Natural killer cell (primary cell): Measurements from ENCODE around the gene DNTTIP2. TPM values are rescaled to one million over a fixed set of nuclear protein-coding genes. Genes with fewer than 3 reads are reported as not detected.
"Not testable (repeated sequence)": the region's sequence is repeated elsewhere in the genome, so short reads cannot be mapped to it uniquely, and the experiment has no call there.

Experiments
- ATAC-seq, 3 donors: fragments of 150-1000 bp in 2 of 3; fragments of 200-7000 bp in 1 of 3; cut with Tn5 transposase; 1 replicate in 1 of 3; 2 replicates in 2 of 3; pipeline ENCODE4 v1.10.0; 2021; ENCODE audit warnings: mild to moderate bottlenecking in 2 of 3, moderate library complexity in 2 of 3
- DNase-seq, 2 donors: peaks; one replicate each; pipeline versions ENCODE4 v3.0.0 to v3.0.0-alpha.2; 2013 to 2021; ENCODE audit warnings: mixed read lengths in 1 of 2
- H3K27ac ChIP-seq: one replicate; pipeline ENCODE4 v1.5.1; 2013; ENCODE audit warnings: mild to moderate bottlenecking, low read length
- H3K27me3 ChIP-seq: one replicate; pipeline ENCODE4 v1.6.1; 2013; ENCODE audit warnings: low read length; ENCODE audit not compliant: control insufficient read depth, insufficient read depth
- H3K36me3 ChIP-seq: one replicate; pipeline ENCODE4 v1.6.1; 2013; ENCODE audit warnings: low read length; ENCODE audit not compliant: control insufficient read depth, insufficient read depth
- H3K4me1 ChIP-seq: one replicate; pipeline ENCODE4 v1.6.1; 2013; ENCODE audit warnings: low read length; ENCODE audit not compliant: control insufficient read depth, insufficient read depth
- H3K4me3 ChIP-seq: one replicate; pipeline ENCODE4 v1.5.1; 2013; ENCODE audit warnings: low read length
- H3K9me3 ChIP-seq: one replicate; pipeline ENCODE4 v1.6.1; 2013; ENCODE audit warnings: low read length; ENCODE audit not compliant: control insufficient read depth, insufficient read depth
- H3K27ac Mint-ChIP-seq, 2 donors: one replicate each; pipeline ENCODE4 v1.8.0; 2022; ENCODE audit warnings: mild to moderate bottlenecking in 2 of 2, mixed read lengths in 2 of 2, moderate library complexity in 1 of 2
- H3K27me3 Mint-ChIP-seq, 2 donors: one replicate each; pipeline ENCODE4 v1.8.0; 2022; ENCODE audit warnings: low read depth in 2 of 2, mixed read lengths in 2 of 2
- H3K36me3 Mint-ChIP-seq: one replicate; pipeline ENCODE4 v1.8.0; 2022; ENCODE audit warnings: mixed read lengths
- H3K4me1 Mint-ChIP-seq, 2 donors: one replicate each; pipeline ENCODE4 v1.8.0; 2022; ENCODE audit warnings: mixed read lengths in 2 of 2
- H3K4me3 Mint-ChIP-seq: one replicate; pipeline ENCODE4 v1.8.0; 2022; ENCODE audit warnings: mild to moderate bottlenecking, moderate library complexity, mixed read lengths
- H3K9me3 Mint-ChIP-seq, 2 donors: one replicate each; pipeline ENCODE4 v1.8.0; 2022; ENCODE audit warnings: mixed read lengths in 2 of 2
- WGBS: methylation state at CpG from one replicate; pipeline ENCODE4 v1.1.7; 2013; ENCODE audit warnings: missing lambda C conversion rate; ENCODE audit not compliant: insufficient coverage; 5-methylcytosine and 5-hydroxymethylcytosine counted together
- intact Hi-C: fragments of 100-400 bp; cut with micrococcal nuclease; formaldehyde crosslinking; loops from one replicate; pipeline ENCODE4 v1.14.2; 2022
- total RNA-seq, 4 donors: library from RNA; stranded (reverse); fragments of 120-200 nt in 1 of 4; gene quantifications; one replicate each; pipeline versions ENCODE4 v1.2.3 to v1.2.4, GENCODE V29; 2013 to 2022
- TF ChIP-seq, protein P1 (sequence below): fragments of 200-600 bp; IDR thresholded peaks from one replicate; pipeline ENCODE4 v1.8.0; 2022; ENCODE audit warnings: antibody characterized with exemption

The DNTTIP2 gene
- total RNA-seq, 3 donors from 2014 or later (not counting 1 experiment from before 2014, with no cell fraction given) = 88.5 to 104 (median 97.3) TPM

DNA sequence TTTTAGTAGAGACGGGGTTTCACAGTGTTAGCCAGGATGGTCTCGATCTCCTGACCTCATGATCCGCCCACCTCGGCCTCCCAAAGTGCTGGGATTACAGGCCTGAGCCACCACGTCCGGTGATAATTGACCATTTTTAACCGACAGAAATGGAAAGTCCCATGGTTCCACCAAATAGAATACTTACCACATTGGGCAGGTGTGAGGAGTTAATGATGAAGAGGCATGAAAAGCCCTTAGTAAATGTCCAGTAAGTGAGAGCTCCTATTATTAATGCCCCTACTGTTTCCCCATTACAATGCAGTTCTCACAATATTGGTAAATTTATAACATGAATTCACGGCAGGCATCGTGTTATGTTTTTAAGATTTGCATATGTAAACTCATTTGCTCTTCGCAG lies 38.3 kb upstream of the DNTTIP2 start:
- H3K36me3 Mint-ChIP-seq = no peaks in the 10 kb centered on the region
- intact Hi-C loops = no loop called here
- H3K27ac Mint-ChIP-seq = no peak overlapping the region
- Histone ChIP-seq H3K9me3 (no peaks in the 10 kb centered on the region), H3K27ac (no peak overlapping the region), H3K4me3 (no peak overlapping the region), H3K36me3 (no peaks in the 10 kb centered on the region), H3K27me3 (no peaks in the 10 kb centered on the region), H3K4me1 (no peaks in the 10 kb centered on the region)
- ATAC-seq = no peak
- TF ChIP-seq, protein P1, sequence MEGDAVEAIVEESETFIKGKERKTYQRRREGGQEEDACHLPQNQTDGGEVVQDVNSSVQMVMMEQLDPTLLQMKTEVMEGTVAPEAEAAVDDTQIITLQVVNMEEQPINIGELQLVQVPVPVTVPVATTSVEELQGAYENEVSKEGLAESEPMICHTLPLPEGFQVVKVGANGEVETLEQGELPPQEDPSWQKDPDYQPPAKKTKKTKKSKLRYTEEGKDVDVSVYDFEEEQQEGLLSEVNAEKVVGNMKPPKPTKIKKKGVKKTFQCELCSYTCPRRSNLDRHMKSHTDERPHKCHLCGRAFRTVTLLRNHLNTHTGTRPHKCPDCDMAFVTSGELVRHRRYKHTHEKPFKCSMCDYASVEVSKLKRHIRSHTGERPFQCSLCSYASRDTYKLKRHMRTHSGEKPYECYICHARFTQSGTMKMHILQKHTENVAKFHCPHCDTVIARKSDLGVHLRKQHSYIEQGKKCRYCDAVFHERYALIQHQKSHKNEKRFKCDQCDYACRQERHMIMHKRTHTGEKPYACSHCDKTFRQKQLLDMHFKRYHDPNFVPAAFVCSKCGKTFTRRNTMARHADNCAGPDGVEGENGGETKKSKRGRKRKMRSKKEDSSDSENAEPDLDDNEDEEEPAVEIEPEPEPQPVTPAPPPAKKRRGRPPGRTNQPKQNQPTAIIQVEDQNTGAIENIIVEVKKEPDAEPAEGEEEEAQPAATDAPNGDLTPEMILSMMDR = no peak
- 98% methylated on average over 9 of the region's 10 CpGs for WGBS
- no peak overlapping the region for H3K4me3 Mint-ChIP-seq
- H3K9me3 Mint-ChIP-seq = no peaks in the 10 kb centered on the region
- H3K4me1 Mint-ChIP-seq = no peaks in the 10 kb centered on the region
- no peak for DNase-seq
- H3K27me3 Mint-ChIP-seq = no peaks in the 10 kb centered on the region

DNA sequence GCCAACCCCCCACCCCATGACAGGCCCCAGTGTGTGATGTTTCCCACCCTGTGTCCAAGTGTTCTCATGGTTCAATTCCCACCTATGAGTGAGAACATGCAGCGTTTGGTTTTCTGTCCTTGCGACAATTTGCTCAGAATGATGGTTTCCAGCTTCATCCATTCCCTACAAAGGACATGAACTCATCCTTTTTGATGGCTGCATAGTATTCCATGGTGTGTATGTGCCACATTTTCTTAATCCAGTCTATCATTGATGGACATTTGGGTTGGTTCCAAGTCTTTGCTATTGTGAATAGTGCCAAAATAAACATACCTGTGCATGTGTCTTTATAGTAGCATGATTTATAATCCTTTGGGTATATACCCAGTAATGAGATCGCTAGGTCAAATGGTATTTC lies 31.9 kb upstream of the DNTTIP2 start:
- DNase-seq, H3K9me3 ChIP-seq, H3K27me3 ChIP-seq, H3K9me3 Mint-ChIP-seq, H3K36me3 ChIP-seq, H3K27ac Mint-ChIP-seq, ATAC-seq, H3K27me3 Mint-ChIP-seq, H3K4me3 ChIP-seq, H3K27ac ChIP-seq, H3K4me1 ChIP-seq, intact Hi-C loops, H3K36me3 Mint-ChIP-seq: not testable (repeated sequence)
- 94% methylated on average over 3 of the region's 3 CpGs for WGBS
- Mint-ChIP-seq H3K4me1 (peaks cover 30 to 32% of the 10 kb centered on the region in 2 donors), H3K4me3 (peak overlapping the region; percentile 11)

DNA sequence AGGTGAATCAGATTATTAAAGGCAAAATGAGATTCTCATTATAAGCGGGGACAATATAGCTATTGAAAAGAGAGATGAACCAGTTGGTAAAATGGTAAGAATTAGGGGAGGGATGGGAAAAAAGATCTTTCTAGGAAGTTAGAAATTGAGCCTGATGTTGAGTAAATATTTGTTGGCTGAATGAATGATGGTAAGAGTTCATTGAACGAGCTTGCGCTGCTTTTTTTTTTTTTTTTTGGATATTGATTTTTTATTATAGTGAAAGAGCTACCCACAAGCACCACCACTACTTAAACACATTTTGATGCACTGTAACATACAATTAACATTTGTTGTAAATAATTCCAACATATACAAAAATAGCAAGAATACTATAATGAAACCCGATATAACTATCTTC lies 31.3 kb upstream of the DNTTIP2 start:
- intact Hi-C loops = no loop called here
- ATAC-seq (no peak), DNase-seq (no peak)
- Mint-ChIP-seq H3K36me3 (no peaks in the 10 kb centered on the region), H3K27me3 (no peaks in the 10 kb centered on the region), H3K4me1 (peaks cover 30 to 34% of the 10 kb centered on the region in 2 donors), H3K4me3 (peak overlapping the region; percentile 96), H3K27ac (peak overlapping the region; percentile 94 to 97), H3K9me3 (no peaks in the 10 kb centered on the region)
- peak overlapping the region; percentile 91 for H3K27ac ChIP-seq
- TF ChIP-seq, protein P1 = no peak
- no peaks in the 10 kb centered on the region for H3K27me3 ChIP-seq
- no peaks in the 10 kb centered on the region for H3K36me3 ChIP-seq
- 90% methylated on average over 1 of the region's 4 CpGs for WGBS
- no peaks in the 10 kb centered on the region for H3K9me3 ChIP-seq
- peaks cover 7% of the 10 kb centered on the region for H3K4me1 ChIP-seq
- H3K4me3 ChIP-seq = no peak overlapping the region

DNA sequence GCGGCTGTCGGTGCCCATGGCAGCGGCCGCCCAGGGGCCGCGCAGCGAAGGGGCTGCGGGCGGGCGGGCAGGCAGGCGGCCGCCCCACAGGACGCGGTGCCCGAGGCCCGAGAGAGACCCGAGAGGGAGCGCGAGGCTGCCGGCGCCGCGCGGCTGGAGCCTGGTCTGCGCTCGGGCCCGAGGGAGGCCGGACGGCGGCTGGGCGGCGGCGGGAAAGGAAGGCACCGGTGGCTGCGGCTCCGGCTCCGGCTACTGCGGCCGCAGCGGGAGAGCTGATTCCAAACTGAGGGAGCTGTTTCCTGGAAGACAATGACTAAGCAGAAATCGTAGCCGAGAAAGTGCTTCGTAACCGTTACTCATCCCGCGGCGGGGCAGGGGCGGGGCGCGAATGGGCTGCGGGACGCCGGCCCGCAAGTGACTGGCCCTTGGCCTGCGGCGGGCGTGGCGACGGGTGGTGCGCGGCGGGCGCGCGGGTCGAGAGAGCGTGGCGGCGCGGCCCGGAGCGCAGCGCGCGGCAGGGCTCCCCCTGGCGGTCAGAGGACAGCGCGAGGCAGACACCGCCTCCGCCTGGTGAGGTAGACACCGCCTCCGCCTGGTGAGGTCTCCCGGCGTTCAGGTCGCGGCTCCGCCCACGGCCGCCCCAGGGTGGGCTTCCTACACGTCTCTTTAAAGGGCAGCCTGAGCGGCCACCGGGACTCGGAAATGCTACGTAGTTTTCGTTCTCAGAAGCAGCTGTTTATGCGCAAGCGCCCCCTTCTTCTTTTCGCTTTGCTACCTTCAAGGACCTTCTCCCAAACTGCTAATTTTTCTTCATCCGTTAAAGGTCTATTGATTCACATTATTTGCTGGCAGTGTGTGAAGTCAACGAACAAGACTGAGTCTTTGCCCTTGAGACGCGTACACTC lies 30.4 kb upstream of the DNTTIP2 start, which contains the start of gene GCLM:
Gene GCLM (minus strand): TSS at position 285 of the 905 bp plus-strand sequence. CDS start 267 bp downstream, at position 18.
- intact Hi-C loops = loop anchor here (1.0 to 2.0 kb wide), 4 partner anchors 30 to 280 kb away; partner anchors contain the start of gene DNTTIP2
- Mint-ChIP-seq H3K4me3 (peak within 1 kb of the TSS; percentile 96), H3K9me3 (no peaks in the 10 kb centered on the region), H3K36me3 (no peaks in the 10 kb centered on the region), H3K27me3 (no peaks in the 10 kb centered on the region), H3K4me1 (peaks cover 36% of the 10 kb centered on the region in 2 donors), H3K27ac (peak within 1 kb of the TSS; percentile 94 to 97)
- Histone ChIP-seq H3K9me3 (no peaks in the 10 kb centered on the region), H3K4me3 (peak within 1 kb of the TSS; percentile 66), H3K27ac (peak within 1 kb of the TSS; percentile 91), H3K4me1 (peaks cover 13% of the 10 kb centered on the region), H3K36me3 (no peaks in the 10 kb centered on the region), H3K27me3 (no peaks in the 10 kb centered on the region)
- under 1% methylated on average over 102 of the region's 102 CpGs for WGBS
- peak; percentile 92 to 95 for DNase-seq
- peak; percentile 89 to 98 (median 92) for ATAC-seq
- TF ChIP-seq, protein P1 = peak; percentile 96
